Dedifferentiated amniotic fluid mesenchymal stem cell (primary cell): ENCODE measurements around the gene UBE2L3.
"Not testable (repeated sequence)": the region's sequence is repeated elsewhere in the genome, so short reads cannot be mapped to it uniquely, and the experiment has no call there.

Experiments used
- DNase-seq: peaks from one replicate; pipeline ENCODE4 v3.0.0-alpha.2; 2016; ENCODE audit errors: extremely low spot score

UBE2L3 gene

DNA sequence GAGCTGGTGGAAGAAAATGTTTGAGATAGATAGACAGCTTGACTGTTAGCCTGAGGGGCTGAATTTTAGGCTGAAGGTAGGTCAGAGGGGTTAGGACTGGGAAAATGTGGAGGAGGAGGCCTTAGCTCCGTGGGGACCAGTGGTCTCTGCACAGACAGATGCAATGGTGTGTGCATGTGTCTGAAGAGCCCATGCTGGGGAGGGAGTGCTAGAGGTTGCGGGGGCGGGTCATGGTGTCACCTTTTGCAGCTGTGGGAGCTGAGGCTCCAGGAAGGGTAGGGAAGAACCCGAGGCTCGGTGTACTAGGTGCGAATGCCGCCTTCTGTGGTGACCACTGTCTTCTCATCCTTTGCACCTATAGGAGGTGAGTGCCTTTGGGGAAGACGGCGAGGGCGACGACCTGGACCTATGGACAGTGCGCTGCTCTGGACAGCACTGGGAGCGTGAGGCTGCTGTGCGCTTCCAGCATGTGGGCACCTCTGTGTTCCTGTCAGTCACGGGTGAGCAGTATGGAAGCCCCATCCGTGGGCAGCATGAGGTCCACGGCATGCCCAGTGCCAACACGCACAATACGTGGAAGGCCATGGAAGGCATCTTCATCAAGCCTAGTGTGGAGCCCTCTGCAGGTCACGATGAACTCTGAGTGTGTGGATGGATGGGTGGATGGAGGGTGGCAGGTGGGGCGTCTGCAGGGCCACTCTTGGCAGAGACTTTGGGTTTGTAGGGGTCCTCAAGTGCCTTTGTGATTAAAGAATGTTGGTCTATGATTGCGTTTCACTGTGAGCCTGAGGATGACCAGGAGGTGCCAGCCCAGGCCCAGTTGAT, 76.2 kb downstream of the UBE2L3 start:
- no peak for DNase-seq

DNA sequence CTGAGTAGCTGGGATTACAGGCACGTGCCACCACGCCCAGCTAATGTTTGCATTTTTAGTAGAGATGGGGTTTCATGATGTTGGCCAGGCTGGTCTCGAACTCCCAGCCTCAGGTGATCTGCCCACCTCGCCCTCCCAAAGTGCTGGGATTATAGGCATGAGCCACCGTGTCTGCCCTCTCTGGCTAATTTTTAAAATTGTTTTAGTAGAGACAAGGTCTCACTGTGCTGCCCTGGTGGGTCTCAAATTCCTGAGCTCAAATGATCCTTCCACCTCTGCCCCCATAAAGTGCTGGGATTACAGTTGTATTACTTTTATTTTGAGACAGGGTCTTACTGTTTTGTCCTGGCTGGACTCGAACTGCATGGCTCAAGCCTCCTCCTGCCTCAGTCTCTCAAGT, 78.0 kb downstream of the UBE2L3 start:
- DNase-seq, result not testable (repeated sequence)

DNA sequence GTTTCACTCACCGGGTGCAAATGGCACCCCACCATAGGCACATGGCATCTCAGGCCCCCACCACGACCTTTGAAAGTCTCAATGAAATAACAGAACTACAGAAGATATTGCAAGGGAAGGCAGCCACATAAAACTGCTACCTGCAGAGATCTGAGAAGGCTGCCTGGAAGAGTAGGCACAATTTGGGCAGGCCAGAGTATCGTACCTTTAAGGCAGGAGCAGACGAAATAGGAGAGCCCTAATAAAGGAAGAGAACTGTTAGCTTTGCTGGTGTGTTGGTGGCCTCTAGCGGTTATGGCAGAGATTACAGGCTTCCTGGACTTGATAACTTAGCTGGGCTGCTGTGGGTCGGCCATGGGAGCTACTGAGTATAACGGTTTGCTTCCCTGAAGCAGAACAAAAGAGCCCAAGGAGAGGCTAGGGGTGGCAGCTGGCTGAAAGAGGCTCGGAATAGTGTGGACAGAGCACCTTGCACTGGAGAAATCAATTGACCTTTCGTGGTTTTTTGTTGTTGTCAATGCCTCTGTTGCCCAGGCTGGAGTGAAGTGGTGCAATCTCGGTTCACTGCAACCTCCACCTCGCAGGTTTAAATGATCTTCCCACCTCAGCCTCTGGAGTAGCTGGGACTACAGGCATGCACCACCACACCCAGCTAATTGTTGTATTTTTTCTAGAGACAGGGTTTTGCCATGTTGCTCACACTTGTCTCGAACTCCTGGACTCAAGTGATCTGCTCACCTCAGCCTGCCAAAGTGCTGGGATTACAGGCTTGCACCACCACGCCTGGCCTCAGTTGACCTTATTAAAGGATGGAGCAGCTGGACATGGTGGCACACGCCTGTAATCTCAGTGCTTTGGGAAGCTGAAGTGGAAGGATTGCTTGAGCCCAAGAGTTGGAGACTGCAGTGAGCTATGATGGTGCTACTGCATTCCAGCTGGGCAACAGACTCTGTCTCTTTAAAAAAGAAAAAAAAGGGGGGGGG, 79.4 kb downstream of the UBE2L3 start:
- DNase-seq, result peak; percentile 92

GRCh38 chr22:21650280-21650679, 82.8 kb downstream of the UBE2L3 start:
- no peak for DNase-seq

- no peak for DNase-seq
Observed at GRCh38 chr22:21650823-21651520, 83.5 kb downstream of the UBE2L3 start.

DNA sequence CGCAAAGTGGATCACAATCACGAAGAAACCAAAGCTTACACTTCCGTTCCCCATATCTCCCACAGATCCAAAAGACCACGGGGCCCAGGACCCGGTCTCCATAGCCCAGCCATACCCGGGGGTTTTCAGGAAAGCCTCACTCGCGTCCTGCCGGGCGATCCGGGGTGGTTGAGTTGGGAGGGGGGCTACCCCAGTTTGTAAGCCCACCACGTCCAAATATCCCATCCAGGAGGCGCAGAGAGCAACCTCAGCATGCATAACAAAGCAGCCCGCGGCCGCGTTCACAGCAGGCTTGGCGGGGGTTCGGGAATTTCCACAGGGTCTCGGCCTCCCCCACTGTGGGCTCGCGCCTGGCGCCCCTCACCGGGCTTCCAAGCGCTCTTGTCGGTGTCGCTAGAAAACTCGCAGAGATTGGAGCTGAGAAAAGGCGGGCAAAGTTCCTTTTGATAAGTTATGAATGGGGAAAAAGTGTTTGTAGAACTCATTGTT, 84.1 kb downstream of the UBE2L3 start:
- no peak for DNase-seq

GRCh38 chr22:21652010-21652546, 84.6 kb downstream of the UBE2L3 start:
- DNase-seq, result peak; percentile 89

DNA sequence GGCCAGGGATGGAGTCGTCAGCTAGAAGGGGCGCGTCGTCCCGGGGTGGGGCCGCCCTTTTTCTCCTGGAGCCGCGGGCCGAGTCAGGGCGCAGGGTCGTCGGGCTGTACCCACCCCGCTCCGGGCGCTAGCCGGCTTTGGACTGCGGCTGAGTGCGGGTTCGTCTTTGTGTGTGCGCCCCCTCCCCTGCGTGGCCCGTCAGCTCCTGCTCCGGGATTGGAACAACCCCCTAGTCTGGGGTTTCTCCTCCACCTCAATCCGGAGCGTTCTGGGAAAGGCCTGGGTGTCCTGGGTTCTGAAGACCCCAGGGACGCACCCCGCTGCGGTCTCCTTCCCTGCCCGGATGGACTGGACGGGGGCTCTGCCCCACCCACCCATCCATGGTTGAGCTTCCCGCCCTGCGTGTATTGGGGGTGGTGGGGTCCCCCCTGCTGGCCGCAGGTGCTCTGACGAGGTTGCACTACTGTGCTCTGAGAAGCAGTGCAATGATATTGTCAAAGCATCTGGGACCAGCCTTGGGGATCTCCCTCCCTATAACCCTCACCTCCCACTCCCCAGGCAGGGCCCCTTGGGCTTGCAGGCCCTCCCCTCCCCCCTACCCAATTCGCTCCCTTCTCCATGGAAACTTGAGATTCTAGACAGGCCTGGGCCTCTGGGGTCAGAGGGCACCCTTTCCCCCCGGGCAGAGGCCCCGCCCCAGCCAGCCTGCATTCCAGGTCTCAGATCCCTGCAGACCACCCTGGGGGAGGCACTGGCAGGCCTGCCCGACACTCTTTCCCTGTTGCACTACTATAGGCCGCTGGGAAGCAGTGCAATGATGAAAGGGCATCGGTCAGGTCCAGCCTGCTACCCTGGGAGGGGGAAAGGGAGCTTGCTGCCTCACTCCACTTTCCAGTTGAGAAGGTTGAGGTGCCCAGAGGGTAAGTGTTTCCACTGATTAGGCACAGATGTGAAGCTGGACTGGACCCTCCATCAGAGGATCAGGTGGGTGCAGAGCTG, 85.3 kb downstream of the UBE2L3 start:
- no peak for DNase-seq

GRCh38 chr22:21657020-21657359, 89.5 kb downstream of the UBE2L3 start:
- no peak for DNase-seq

- no peak for DNase-seq
Observed at GRCh38 chr22:21657360-21658032, 90.0 kb downstream of the UBE2L3 start.

- DNase-seq, result no peak
Observed at GRCh38 chr22:21659864-21660525, 92.5 kb downstream of the UBE2L3 start.

- DNase-seq, result no peak
Observed at GRCh38 chr22:21660904-21661303, 93.4 kb downstream of the UBE2L3 start.

GRCh38 chr22:21661991-21662390, 94.5 kb downstream of the UBE2L3 start:
- DNase-seq, result no peak

- DNase-seq, result no peak
Observed at GRCh38 chr22:21663738-21664137, 96.2 kb downstream of the UBE2L3 start.

- DNase-seq, result no peak
Observed at GRCh38 chr22:21665047-21665851, 97.7 kb downstream of the UBE2L3 start.

DNA sequence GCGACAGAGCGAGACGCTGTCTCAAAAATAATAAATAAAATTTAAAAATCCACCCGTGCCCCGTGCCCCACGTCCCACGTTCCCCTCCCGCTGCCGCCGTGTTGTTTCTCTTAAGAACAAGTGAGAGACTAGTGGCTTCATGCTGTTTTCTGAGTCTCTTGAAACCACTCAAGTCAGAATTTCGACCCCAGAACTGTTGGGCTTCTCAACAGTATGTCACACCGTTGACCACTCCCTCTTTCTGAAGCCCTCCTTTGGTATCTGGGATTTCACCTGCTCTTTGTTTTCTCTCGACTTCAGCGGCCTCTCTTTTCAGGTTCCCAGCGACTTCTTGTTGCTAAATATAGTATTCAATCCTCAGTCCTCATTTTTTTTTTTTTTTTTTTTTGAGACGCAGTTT, 99.3 kb downstream of the UBE2L3 start:
- DNase-seq, result no peak

GRCh38 chr22:21669026-21669425, 101.5 kb downstream of the UBE2L3 start:
- no peak for DNase-seq

DNA sequence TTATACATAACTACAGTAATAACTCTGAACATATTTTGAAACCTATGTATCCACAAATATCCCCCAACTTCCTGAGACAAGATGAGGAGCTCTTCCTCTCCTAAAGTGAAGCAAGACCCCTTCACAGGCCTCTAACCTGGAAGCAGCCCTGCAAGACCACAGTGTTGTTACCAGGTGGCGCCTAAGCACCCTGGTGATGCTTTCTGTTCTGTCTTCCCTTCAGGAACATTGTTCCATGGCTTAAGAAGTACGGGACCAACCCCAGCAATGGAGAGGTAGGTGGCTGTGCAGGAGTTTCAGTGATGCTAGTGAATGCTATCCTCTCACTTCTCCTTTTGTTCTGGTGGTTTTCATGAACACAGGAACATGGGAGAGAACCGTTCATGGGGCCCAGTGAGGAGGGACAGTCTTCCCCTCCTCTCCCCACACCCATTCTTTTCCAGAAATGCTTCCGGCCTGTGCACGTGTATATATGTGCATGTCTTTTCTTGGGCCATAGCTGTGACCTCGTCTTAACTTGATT, 104.7 kb downstream of the UBE2L3 start:
- DNase-seq, result no peak
